SW 1271 (cell line): Measurements from ENCODE around the gene SECISBP2.

Source experiments
- DNase-seq, 2 experiments: peaks; one replicate each; lab custom pipeline; 2025; lab: John Stamatoyannopoulos, UW

The SECISBP2 gene

DNA sequence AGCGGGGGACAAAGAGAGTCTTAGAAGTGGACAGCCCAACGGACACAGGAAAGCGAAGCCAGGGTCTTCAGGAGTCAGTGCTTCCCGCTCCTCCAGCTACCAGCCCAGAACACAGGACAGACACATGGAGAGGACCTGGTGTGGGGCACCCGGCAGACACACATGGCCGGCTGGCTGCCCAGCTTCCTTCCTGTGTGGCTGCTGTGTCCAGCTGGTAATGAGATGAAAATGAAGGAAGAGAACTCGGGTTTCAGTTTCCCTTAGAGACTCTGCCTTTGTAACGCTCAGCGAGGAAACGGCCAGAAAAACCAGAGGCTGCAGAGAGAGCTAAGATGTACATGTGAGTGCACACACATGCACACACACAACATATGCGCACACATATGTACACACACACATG is 87.5 kb downstream of the SECISBP2 start:
- DNase-seq, result no peak

DNA sequence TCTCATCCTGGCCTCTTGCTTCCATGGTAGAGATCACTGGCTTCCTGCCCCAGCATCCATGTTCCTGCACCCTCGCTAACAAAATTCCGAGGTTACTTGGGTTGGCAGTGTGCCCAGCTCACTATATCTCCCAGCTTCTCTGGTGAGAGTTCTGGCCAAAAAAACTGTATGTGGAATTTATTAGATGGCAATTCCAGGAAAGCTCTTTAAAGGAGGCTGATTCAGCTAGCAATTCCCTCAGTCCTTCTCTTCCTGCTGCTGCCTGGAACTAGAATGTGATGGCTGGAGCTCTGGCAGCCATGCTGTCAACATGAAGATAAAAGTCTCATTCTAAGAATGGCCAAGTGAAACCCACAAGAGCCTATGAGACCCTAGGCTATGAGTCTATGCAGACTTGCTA is 88.8 kb downstream of the SECISBP2 start:
- DNase-seq, result no peak

DNA sequence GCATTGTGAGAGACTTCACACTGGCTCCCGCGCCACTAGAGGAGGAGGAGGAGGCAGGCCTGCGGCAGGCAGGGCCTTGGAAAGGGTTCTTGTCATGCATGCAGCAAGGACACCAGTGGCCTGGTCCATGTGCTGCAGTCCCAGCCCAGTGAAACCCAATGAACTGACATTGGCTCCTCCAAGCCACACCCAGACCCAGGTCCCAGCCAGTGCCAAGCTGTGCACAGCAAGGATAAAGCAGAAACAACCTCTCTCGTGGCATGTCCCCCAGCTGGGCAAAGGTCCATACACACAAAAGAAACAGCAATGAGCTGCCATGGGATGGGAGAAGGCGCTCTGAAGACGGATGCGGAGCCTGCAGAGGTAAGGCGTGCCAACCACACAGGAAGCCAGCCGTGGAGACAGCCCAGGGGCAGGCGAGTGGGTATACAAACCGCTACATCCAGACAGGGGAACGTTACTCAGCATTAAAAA is 90.4 kb downstream of the SECISBP2 start:
- no peak for DNase-seq
